HepG2 (cell line): ENCODE results near the gene LSM2. TPM values are rescaled to one million over a fixed set of nuclear protein-coding genes. Genes with fewer than 3 reads are reported as not detected.

Experiments used
- KIAA2018 ChIP-seq: sonication (generic); formaldehyde crosslinking; IDR thresholded peaks from 2 replicates; pipeline ENCODE4 v1.5.0; 2020; ENCODE audit warnings: mild to moderate bottlenecking, missing genetic modification reagents, borderline replicate concordance
- MLXIP ChIP-seq: sonication (generic); formaldehyde crosslinking; IDR thresholded peaks from 2 replicates; pipeline ENCODE4 v1.9.0; 2021; ENCODE audit warnings: missing genetic modification reagents, borderline replicate concordance
- NCOA1 ChIP-seq: sonication (generic); formaldehyde crosslinking; IDR thresholded peaks from 2 replicates; pipeline ENCODE4 v1.9.0; 2021; ENCODE audit warnings: missing genetic modification reagents
- SOX6 ChIP-seq, 2 experiments: fragments of 450-650 bp in 1 of 2; sonication (generic) in 1 of 2; formaldehyde crosslinking in 1 of 2; IDR thresholded peaks; 2 replicates each; pipeline versions ENCODE4 v1.4.0 to v1.6.1; 2017 to 2020; ENCODE audit warnings: antibody characterized with exemption in 1 of 2, mild to moderate bottlenecking in 1 of 2, missing genetic modification reagents in 1 of 2
- THYN1 ChIP-seq: sonication (generic); formaldehyde crosslinking; IDR thresholded peaks from 2 replicates; pipeline ENCODE4 v1.8.1; 2023; ENCODE audit warnings: low read depth, mild to moderate bottlenecking, moderate library complexity, missing genetic modification reagents, borderline replicate concordance
- TOPORS ChIP-seq: sonication (generic); formaldehyde crosslinking; IDR thresholded peaks from 2 replicates; pipeline ENCODE4 v1.8.0; 2023; ENCODE audit warnings: mild to moderate bottlenecking, missing genetic modification reagents
- ZNF142 ChIP-seq: sonication (generic); formaldehyde crosslinking; IDR thresholded peaks from 2 replicates; pipeline ENCODE4 v1.4.0; 2020; ENCODE audit warnings: missing genetic modification reagents
- ZNF180 ChIP-seq: sonication (generic); formaldehyde crosslinking; IDR thresholded peaks from 2 replicates; pipeline ENCODE4 v1.4.0; 2020; ENCODE audit warnings: low read depth, missing genetic modification reagents, borderline replicate concordance
- ZNF33B ChIP-seq: sonication (generic); formaldehyde crosslinking; IDR thresholded peaks from 2 replicates; pipeline ENCODE4 v1.5.1; 2020; ENCODE audit warnings: mild to moderate bottlenecking, missing genetic modification reagents
- ZNF879 ChIP-seq: sonication (generic); formaldehyde crosslinking; IDR thresholded peaks from 2 replicates; pipeline ENCODE4 v1.8.1; 2023; ENCODE audit warnings: missing genetic modification reagents
- polyA plus RNA-seq, 8 experiments: library from polyadenylated mRNA; depleted of rRNA in 3 of 8; stranded (reverse) in 7 of 8; unstranded in 1 of 8; fragments of >200 nt; fragmentation: Illumina TruSeq in 4 of 8; extraction: Trizol in 4 of 8; gene quantifications; 2 replicates each; pipeline versions ENCODE4 v1.2.1 to v1.2.3, GENCODE V29; 2011 to 2016; ENCODE audit warnings: low read depth in 4 of 8, missing spikeins in 1 of 8, mixed read lengths in 1 of 8; ENCODE audit not compliant: insufficient read depth in 1 of 8
- total RNA-seq, 5 experiments: library from RNA; depleted of rRNA; stranded (reverse); fragments of >200 nt; fragmentation: Illumina TruSeq; extraction: Trizol; gene quantifications; 2 replicates each; pipeline ENCODE4 v1.2.3, GENCODE V29; 2016; ENCODE audit warnings: low read depth in 1 of 5

Gene LSM2
- total and polyA plus RNA-seq, 2 of the 13 experiments (the other 11 are each of a cell fraction or from before 2014, with no cell fraction given), result 69.4 to 90.5 TPM

GRCh38 chr6:31765910-31766794 lies 40.6 kb downstream of the LSM2 start (continued):
- TF ChIP-seq KIAA2018 (CRISPR knock-in tag), result no peak
- 0 out of 2 replicates have a peak, but pooled peaks have one; percentile 50 for TF ChIP-seq ZNF142 (CRISPR knock-in tag)
- TF ChIP-seq MLXIP (CRISPR knock-in tag), result no peak
- TF ChIP-seq SOX6 (IDR thresholded peaks at IDR 0.05), result no peak
- peak; percentile 38 for TF ChIP-seq SOX6 (CRISPR knock-in tag; IDR thresholded peaks at IDR 0.05)
- no peak for TF ChIP-seq TOPORS (CRISPR knock-in tag)
- no peak for TF ChIP-seq ZNF180
- TF ChIP-seq ZNF879, result peak; percentile 30; the same call in 1 of the 2 replicates
- no peak for TF ChIP-seq NCOA1 (CRISPR knock-in tag)
- TF ChIP-seq THYN1 (CRISPR knock-in tag), result no peak
- peak; percentile 90 for TF ChIP-seq ZNF33B (CRISPR knock-in tag)
